GM10266 (cell line): ENCODE data around the gene EEF2.

ENCODE experiments used
- DNase-seq: peaks from one replicate; pipeline ENCODE4 v3.0.0; 2012; ENCODE audit errors: extremely low spot score
- TF ChIP-seq, protein P1 (sequence below): IDR thresholded peaks from 2 replicates; pipeline ENCODE4 v1.5.1; 2012; ENCODE audit warnings: mild to moderate bottlenecking, low read depth; ENCODE audit not compliant: control insufficient read depth, insufficient read depth; ENCODE audit errors: missing control alignments

EEF2 gene

DNA sequence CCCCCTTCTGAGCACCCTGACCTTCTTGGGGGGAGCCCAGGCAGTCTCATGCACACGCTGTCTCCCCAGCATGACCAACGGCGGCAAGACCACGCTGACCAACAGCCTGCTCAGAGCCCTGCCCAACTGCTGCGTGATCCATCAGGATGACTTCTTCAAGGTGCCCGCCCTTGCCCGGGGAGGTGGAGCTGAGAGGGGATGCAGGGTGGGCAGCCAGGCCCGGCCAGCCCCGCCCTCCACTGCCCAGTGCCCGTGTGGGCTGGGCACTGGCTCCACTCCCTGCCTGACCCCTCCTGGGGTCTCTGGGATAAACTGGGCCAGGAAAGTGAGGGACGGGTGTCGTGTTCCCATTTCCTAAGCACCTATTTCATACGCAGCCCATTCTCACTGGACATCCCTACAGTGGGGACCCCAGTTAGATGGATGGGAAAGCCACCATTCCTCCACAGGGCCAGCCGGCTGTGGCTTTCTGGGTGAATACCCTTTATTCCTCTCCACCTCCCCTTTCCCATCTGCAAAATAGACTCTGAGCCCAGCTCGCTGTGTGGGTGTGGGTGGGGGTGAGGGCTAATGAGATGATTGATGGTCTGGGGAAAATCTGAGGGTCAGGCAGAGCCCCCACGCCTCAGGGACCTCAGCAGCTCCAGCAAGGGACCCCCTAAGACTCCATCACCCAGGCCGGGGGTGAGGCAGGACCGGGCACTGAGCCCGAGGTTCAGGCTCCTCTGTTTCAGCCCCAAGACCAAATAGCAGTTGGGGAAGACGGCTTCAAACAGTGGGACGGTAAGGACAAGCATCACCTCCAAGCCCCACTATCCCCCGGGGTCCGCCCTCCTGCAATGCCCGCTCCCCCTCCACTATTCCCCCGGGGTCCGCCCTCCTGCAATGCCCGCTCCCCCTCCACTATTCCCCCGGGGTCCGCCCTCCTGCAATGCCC lies 48.5 kb downstream of the EEF2 start:
- TF ChIP-seq, protein P1, sequence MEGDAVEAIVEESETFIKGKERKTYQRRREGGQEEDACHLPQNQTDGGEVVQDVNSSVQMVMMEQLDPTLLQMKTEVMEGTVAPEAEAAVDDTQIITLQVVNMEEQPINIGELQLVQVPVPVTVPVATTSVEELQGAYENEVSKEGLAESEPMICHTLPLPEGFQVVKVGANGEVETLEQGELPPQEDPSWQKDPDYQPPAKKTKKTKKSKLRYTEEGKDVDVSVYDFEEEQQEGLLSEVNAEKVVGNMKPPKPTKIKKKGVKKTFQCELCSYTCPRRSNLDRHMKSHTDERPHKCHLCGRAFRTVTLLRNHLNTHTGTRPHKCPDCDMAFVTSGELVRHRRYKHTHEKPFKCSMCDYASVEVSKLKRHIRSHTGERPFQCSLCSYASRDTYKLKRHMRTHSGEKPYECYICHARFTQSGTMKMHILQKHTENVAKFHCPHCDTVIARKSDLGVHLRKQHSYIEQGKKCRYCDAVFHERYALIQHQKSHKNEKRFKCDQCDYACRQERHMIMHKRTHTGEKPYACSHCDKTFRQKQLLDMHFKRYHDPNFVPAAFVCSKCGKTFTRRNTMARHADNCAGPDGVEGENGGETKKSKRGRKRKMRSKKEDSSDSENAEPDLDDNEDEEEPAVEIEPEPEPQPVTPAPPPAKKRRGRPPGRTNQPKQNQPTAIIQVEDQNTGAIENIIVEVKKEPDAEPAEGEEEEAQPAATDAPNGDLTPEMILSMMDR, result no peak
- DNase-seq, result no peak

DNA sequence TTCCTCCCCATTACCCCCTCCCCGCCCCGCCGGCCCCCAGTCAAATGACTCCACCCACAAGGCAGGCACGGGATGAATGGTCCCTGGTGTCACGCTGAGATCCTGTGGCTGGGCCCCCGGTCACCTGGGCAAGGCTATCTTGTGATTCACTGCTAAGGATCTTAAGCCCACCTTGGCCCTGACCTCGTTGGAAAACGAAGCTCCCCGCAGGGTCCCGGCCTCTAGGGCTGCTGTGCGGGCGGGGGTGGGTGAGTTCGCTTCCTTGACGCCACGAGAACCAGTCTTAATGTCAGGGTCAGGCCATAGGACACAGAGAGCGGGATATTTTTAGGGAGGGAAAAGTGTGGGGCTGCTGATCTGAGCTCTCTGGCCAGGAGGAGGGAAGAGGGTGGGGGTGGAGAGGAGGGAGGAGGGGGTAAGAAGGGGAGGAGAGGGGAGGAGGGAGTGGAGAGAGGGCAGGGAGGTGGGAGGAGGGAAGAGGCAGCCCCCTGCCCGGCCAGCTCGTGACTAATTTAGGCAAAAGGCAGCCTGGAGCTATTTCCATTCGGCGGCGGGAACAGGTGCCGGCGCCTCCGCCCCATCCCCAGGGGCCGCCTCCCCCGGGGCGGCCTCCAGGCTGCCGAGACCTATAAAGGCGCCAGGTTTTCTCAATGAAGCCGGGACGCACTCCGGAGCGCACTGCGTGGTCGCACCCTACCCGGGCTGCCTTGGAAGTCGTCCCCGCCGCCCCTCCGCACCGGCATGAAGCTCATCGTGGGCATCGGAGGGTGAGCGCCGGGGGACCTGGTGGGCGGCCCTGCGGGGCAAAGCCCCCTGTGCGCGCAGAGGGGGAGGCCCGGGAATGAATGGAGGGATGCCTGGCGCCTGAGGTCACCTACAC lies 52.1 kb downstream of the EEF2 start, which contains the start of gene NMRK2:
Gene NMRK2 (plus strand): TSS at position 139 of the 880 bp plus-strand sequence. CDS start 603 bp downstream, at position 742.
- TF ChIP-seq, protein P1, result no peak
- no peak for DNase-seq

DNA sequence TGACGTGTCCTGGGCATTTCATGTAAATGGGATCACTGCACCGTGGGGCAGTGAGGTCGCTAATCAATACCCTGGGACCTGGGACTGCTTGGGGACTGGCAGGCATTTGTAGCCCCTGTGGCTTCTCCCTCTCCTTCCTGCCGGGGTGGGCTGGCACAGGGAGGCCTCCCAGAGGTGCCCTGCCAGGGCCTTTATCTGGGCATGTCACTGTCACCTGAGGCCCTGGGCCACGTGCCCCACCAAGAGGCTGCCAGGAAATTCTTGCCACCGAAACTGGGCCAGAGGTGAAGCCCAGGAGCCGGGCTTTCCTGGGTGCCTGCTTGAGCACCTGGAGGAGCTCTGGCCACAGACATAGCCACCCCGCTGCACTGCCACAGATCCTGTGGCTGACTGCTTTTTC lies 54.2 kb downstream of the EEF2 start:
- TF ChIP-seq, protein P1, result no peak

More for the DNA sequence above, 54.2 kb downstream of the EEF2 start:
- no peak for DNase-seq
